Gastrocnemius medialis (tissue), 4 donors: ENCODE data around the gene TM4SF1. TPM values are rescaled to one million over a fixed set of nuclear protein-coding genes. Genes with fewer than 3 reads are reported as not detected.

Source experiments
- ATAC-seq, 2 donors: fragments of 150-250 bp; one replicate each; pipeline ENCODE4 v1.9.1; 2016
- DNase-seq, 2 donors: peaks; one replicate each; pipeline ENCODE4 v3.0.0-alpha.2; 2019
- H3K27ac ChIP-seq, 4 donors: fragments of 200-600 bp; sonication (generic); 1 replicate in 1 of 4; 2 replicates in 3 of 4; pipeline ENCODE4 v1.5.1; 2016 to 2018; ENCODE audit warnings: mild to moderate bottlenecking in 2 of 4, moderate library complexity in 1 of 4
- H3K27me3 ChIP-seq, 3 donors: fragments of 200-600 bp; sonication (generic) in 2 of 3; 1 replicate in 1 of 3; 2 replicates in 2 of 3; pipeline versions ENCODE4 v1.5.1 to v1.6.0; 2016 to 2019; ENCODE audit warnings: mild to moderate bottlenecking in 1 of 3, moderate library complexity in 1 of 3
- H3K36me3 ChIP-seq, 2 donors: fragments of 200-600 bp; sonication (generic) in 1 of 2; one replicate each; pipeline ENCODE4 v1.5.1; 2017 to 2018
- H3K4me1 ChIP-seq, 2 donors: fragments of 200-600 bp; sonication (generic) in 1 of 2; one replicate each; pipeline ENCODE4 v1.5.1; 2016 to 2017; ENCODE audit warnings: mild to moderate bottlenecking in 2 of 2
- H3K4me3 ChIP-seq, 4 donors: fragments of 200-600 bp; sonication (generic) in 3 of 4; 1 replicate in 1 of 4; 2 replicates in 3 of 4; pipeline ENCODE4 v1.5.1; 2016 to 2019; ENCODE audit warnings: mild to moderate bottlenecking in 2 of 4
- H3K9me3 ChIP-seq, 3 donors: fragments of 200-600 bp; sonication (generic) in 2 of 3; 1 replicate in 1 of 3; 2 replicates in 2 of 3; pipeline ENCODE4 v1.5.1; 2016 to 2019
- POLR2A ChIP-seq, 2 donors: fragments of 450-650 bp; IDR thresholded peaks; one replicate each; pipeline ENCODE4 v1.6.1; 2017; ENCODE audit warnings: antibody characterized with exemption in 2 of 2, mild to moderate bottlenecking in 2 of 2, moderate library complexity in 2 of 2
- in situ Hi-C, 4 donors: fragments of 200-750 bp; cut with MboI; loops; one replicate each; pipeline versions ENCODE4 v1.15.0 to v1.8.0; 2017; ENCODE audit warnings: low sequenced_read_pairs in 4 of 4
- intact Hi-C: fragments of 100-400 bp; cut with DNase I; formaldehyde crosslinking; loops from one replicate; pipeline ENCODE4 v1.15.1; 2023; ENCODE audit warnings: low total_unique reads
- total RNA-seq, 4 donors: library from RNA; depleted of rRNA; stranded (reverse); fragments of >200 nt; gene quantifications; one replicate each; pipeline versions ENCODE4 v1.1.0 to v1.2.3, GENCODE V29; 2016
- TF ChIP-seq, protein P1 (sequence below), 5 experiments: fragments of 450-650 bp in 3 of 5; fragments of 200-600 bp in 2 of 5; sonication (generic) in 2 of 5; IDR thresholded peaks in 4 of 5; conservative IDR thresholded peaks in 1 of 5; 1 replicate in 4 of 5; 2 replicates in 1 of 5; pipeline ENCODE4 v1.5.1; 2016 to 2019; ENCODE audit warnings: antibody characterized with exemption in 5 of 5, mild to moderate bottlenecking in 3 of 5, moderate library complexity in 3 of 5

Gene TM4SF1
- total RNA-seq, 4 donors from 2014 or later: 23.0 to 43.8 (median 38.6) TPM

DNA sequence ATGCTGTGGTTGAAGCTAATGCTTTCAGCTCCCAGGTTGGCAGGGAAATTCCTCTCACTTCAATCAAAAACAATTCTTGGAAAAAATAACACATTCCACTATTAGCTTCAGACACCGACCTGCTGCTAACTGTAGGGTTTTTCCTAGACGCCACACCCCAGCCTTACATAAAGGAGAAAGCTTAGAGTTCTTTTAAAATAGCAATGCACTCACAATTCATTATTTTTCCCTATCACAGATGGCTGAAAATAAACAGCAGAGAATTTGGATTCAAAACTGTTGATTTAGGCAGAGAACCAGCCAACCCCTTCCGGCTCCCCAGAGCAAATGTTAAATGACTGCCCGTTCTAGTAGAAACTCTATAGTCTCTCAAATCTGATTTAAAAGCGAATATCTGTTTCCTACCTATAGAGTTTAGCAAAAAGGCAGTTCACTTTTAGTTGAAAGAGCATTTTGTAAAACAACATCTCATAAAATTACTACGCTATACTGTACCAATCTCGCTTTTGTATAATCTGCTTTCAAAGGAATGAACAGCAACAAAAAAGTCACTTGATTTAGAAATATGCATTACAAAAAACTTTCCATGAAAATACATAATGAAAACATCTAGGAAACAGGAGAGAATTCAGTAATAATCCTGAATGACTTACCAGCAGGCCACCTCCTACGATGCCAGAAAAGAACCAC, 586 bp downstream of the TM4SF1 start:
- Histone ChIP-seq H3K27me3 (no peaks in the 10 kb centered on the region), H3K4me1 (peaks cover 3 to 15% of the 10 kb centered on the region in 2 donors), H3K4me3 (peak overlapping the region; percentile 31 to 54 (median 47)), H3K36me3 (no peaks in the 10 kb centered on the region), H3K27ac (peak overlapping the region; percentile 68 to 81 (median 72)), H3K9me3 (no peaks in the 10 kb centered on the region)
- DNase-seq (no peak), ATAC-seq (no peak)
- intact Hi-C loops (no loop called here), in situ Hi-C loops (loop anchor here in 1 of 4 donors (25.0 kb wide), 1 partner anchor 110 kb away; no protein-coding TSS in a partner anchor)
- peak in 1 of 2 donors; percentile 10 for TF ChIP-seq POLR2A (IDR thresholded peaks at IDR 0.05)
- TF ChIP-seq, protein P1, sequence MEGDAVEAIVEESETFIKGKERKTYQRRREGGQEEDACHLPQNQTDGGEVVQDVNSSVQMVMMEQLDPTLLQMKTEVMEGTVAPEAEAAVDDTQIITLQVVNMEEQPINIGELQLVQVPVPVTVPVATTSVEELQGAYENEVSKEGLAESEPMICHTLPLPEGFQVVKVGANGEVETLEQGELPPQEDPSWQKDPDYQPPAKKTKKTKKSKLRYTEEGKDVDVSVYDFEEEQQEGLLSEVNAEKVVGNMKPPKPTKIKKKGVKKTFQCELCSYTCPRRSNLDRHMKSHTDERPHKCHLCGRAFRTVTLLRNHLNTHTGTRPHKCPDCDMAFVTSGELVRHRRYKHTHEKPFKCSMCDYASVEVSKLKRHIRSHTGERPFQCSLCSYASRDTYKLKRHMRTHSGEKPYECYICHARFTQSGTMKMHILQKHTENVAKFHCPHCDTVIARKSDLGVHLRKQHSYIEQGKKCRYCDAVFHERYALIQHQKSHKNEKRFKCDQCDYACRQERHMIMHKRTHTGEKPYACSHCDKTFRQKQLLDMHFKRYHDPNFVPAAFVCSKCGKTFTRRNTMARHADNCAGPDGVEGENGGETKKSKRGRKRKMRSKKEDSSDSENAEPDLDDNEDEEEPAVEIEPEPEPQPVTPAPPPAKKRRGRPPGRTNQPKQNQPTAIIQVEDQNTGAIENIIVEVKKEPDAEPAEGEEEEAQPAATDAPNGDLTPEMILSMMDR (IDR thresholded peaks at IDR 0.05 in 4 of 5, conservative IDR thresholded peaks at IDR 0.05 in 1 of 5): no peak

DNA sequence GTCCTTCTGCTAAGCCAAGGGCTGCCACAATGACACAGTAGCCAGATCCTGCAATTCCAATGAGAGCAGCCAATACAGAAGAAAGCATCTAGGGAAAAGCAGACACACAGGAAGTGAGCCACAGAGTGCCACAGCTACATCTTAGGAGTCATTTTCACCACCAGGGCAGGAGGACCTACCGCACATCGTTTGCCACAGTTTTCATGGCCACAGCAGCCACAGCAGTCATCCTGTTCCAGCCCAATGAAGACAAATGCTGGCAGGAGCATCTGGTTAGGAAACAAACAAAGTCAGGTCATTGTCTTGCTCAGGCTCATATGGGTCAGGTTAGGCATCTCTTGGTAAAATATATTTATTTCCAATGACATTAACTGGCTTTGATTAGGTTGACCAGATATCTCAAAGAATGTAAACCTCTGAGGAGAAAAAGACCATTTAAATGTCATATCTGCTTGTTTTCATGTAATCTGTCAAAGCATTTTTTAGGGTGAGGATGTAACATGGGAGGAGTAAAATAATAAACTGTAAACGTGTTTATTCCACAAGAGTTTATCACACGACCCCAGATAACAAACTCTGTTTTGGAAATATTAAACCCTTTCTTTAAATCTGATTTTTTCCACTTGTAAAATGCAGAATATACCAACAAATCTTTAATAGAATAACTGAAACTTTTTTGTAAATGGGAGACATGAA, 1.8 kb downstream of the TM4SF1 start:
- TF ChIP-seq POLR2A (IDR thresholded peaks at IDR 0.05): no peak
- Histone ChIP-seq H3K4me3 (peak overlapping the region; percentile 12 to 54 (median 47)), H3K9me3 (no peaks in the 10 kb centered on the region), H3K27me3 (no peaks in the 10 kb centered on the region), H3K4me1 (peaks cover 3 to 21% of the 10 kb centered on the region in 2 donors), H3K27ac (peak overlapping the region; percentile 68 to 81 (median 72)), H3K36me3 (no peaks in the 10 kb centered on the region)
- intact Hi-C loops: no loop called here
- no peak for DNase-seq
- in situ Hi-C loops: loop anchor here in 1 of 4 donors (25.0 kb wide), 1 partner anchor 112 kb away; no protein-coding TSS in a partner anchor
- ATAC-seq: no peak

DNA sequence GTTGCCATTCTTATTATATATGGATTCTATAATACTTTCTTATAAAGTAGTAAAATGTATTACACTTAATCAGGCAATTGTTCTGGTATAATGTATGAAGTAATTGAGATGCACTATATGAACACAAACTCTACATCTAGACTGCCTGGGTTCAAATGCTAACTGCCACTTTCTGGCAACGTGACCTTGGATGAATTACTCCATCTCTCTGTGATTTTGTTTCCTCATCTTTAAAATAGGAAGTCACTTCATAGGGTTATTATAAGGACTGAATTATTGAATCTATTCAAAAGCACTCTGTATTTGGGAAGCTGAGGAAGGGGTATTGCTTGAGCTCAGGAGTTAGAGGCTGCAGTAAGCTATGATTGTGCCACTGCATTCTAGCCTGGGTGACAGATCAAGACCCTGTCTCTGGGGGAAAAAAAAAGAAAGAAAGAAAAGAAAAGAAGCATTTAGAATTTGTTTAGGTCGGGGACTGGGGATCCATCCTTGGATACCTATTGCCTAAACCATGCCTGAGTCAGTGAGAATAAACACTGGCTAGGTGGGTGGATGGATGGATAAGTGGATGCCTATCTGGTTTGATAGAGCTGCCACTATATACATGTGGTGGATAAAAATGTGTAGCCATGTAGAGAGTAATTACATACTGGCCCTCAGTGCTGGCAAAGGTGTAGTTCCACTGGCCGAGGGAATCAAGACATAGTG, 2.5 kb downstream of the TM4SF1 start:
- TF ChIP-seq, protein P1 (IDR thresholded peaks at IDR 0.05 in 4 of 5, conservative IDR thresholded peaks at IDR 0.05 in 1 of 5): no peak
- TF ChIP-seq POLR2A (IDR thresholded peaks at IDR 0.05): no peak
- H3K27ac ChIP-seq: peak overlapping the region; percentile 68 to 81 (median 72)
- intact Hi-C loops (no loop called here), in situ Hi-C loops (loop anchor here in 1 of 4 donors (25.0 kb wide), 1 partner anchor 112 kb away; no protein-coding TSS in a partner anchor)
- no peaks in the 10 kb centered on the region for H3K9me3 ChIP-seq
- DNase-seq (no peak), ATAC-seq (no peak)
- peak overlapping the region; percentile 12 to 54 (median 47) for H3K4me3 ChIP-seq
- no peaks in the 10 kb centered on the region for H3K27me3 ChIP-seq
- no peaks in the 10 kb centered on the region for H3K36me3 ChIP-seq
- H3K4me1 ChIP-seq: peaks cover 3 to 22% of the 10 kb centered on the region in 2 donors

DNA sequence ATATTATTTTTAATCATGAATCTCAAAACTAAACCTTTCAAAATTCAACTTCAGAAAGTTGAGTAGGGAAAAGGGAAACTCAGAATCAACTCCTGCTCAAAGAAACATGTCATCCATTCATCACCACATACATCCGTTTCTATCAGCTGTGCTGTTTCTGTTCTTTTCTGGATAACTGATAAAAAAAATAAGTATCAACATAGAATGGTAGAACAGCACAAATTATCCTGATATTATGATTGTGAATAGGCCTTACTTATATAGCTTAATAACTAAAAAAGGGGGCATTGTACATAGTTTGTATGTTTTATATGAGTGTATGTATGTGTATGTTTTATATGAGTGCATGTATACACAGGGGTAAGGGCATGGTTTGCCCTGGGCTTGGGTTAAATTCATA, 3.1 kb downstream of the TM4SF1 start:
- Histone ChIP-seq H3K27me3 (no peaks in the 10 kb centered on the region), H3K4me1 (peaks cover 3 to 26% of the 10 kb centered on the region in 2 donors), H3K4me3 (peak overlapping the region in 2 of 4 donors; percentile 41 to 54), H3K36me3 (no peaks in the 10 kb centered on the region), H3K9me3 (no peaks in the 10 kb centered on the region), H3K27ac (peak overlapping the region; percentile 68 to 81 (median 72))
- ATAC-seq: no peak
- in situ Hi-C loops (no loop called here), intact Hi-C loops (no loop called here)
- DNase-seq: no peak
- TF ChIP-seq POLR2A (IDR thresholded peaks at IDR 0.05): no peak
- TF ChIP-seq, protein P1 (IDR thresholded peaks at IDR 0.05 in 4 of 5, conservative IDR thresholded peaks at IDR 0.05 in 1 of 5): no peak
